H1 (cell line): ENCODE results near the gene ZNF385C. TPM values are rescaled to one million over a fixed set of nuclear protein-coding genes. Genes with fewer than 3 reads are reported as not detected.

Experiments
- ATF2 ChIP-seq: IDR thresholded peaks from 2 replicates; pipeline ENCODE4 v1.6.1; 2012; ENCODE audit warnings: low read length, inconsistent platforms
- CHD2 ChIP-seq: IDR thresholded peaks from 2 replicates; pipeline ENCODE4 v1.6.1; 2012; ENCODE audit warnings: low read length, improper control_type of control experiment
- CHD7 ChIP-seq: fragments of 300-600 bp; sonication (generic); IDR thresholded peaks from 2 replicates; pipeline ENCODE4 v1.7.1; 2012; ENCODE audit warnings: low read length, moderate library complexity, mild to moderate bottlenecking, inconsistent platforms; ENCODE audit not compliant: insufficient replicate concordance
- KDM4A ChIP-seq: IDR thresholded peaks from one replicate; pipeline ENCODE4 v1.7.1; 2012; ENCODE audit warnings: low read depth, mild to moderate bottlenecking, moderate library complexity, low read length, inconsistent platforms; ENCODE audit not compliant: severe bottlenecking
- MAFK ChIP-seq: IDR thresholded peaks from 2 replicates; pipeline ENCODE4 v1.6.1; 2012; ENCODE audit warnings: low read depth, mild to moderate bottlenecking, improper control_type of control experiment, low read length
- PHF8 ChIP-seq: fragments of 200-600 bp; sonication (generic); conservative IDR thresholded peaks from 2 replicates; pipeline ENCODE4 v1.7.1; 2012; ENCODE audit warnings: low read depth, mild to moderate bottlenecking, inconsistent platforms, low read length, moderate library complexity
- TEAD4 ChIP-seq: IDR thresholded peaks from 2 replicates; pipeline ENCODE4 v1.6.1; 2012; ENCODE audit warnings: low read depth, low read length, inconsistent platforms, mixed read lengths
- polyA plus RNA-seq, 7 experiments: library from polyadenylated mRNA; depleted of rRNA in 3 of 7; stranded (reverse) in 5 of 7; unstranded in 2 of 7; fragments of >200 nt in 5 of 7; fragments of 200-250 nt in 2 of 7; gene quantifications; 1 replicate in 5 of 7; 2 replicates in 1 of 7; 4 replicates in 1 of 7; pipeline versions ENCODE4 v1.2.1 to v1.2.3, GENCODE V29; 2011 to 2013; ENCODE audit warnings: missing spikeins in 2 of 7, mixed read lengths in 2 of 7
- total RNA-seq: library from RNA; stranded (reverse); fragmentation: NEBNext Ultra II Directional; extraction: Animal tissue kit (Norgen Biotek cat#: 25700); gene quantifications from 2 replicates; pipeline ENCODE4 v1.2.1, GENCODE V29; 2021

ZNF385C gene
- total and polyA plus RNA-seq, 2 of the 8 experiments (the other 6 are each of a cell fraction or from before 2014, with no cell fraction given), result 3.9 to 6.1 TPM

GRCh38 chr17:42125565-42125964 is 27.3 kb upstream of the ZNF385C start (continued):
- TF ChIP-seq CHD7, result no peak
- TF ChIP-seq CHD2, result no peak
- no peak for TF ChIP-seq PHF8
- no peak for TF ChIP-seq KDM4A
- no peak for TF ChIP-seq TEAD4
- TF ChIP-seq MAFK, result no peak
- no peak for TF ChIP-seq ATF2
